ENCODE measurements around the gene OLFM2. TPM values are rescaled to one million over a fixed set of nuclear protein-coding genes. Genes with fewer than 3 reads are reported as not detected.

Gene OLFM2
- total and polyA plus RNA-seq, 9 of the 15 experiments (the other 6 are each of a cell fraction or from before 2014, with no cell fraction given) = 0.10 to 0.33 (median 0.23) TPM; not detected in 4

- no TSS peak for BruUV-seq (replicated peaks)
- TF ChIP-seq KDM1A (IDR thresholded peaks at IDR 0.05) = 0 out of 4 replicates have a peak, but pooled peaks of 1 of the 2 experiments have one; percentile 96
- TF ChIP-seq TSHZ1 (CRISPR knock-in tag; IDR thresholded peaks at IDR 0.05) = no peak
- TF ChIP-seq ZBTB26 (CRISPR knock-in tag; IDR thresholded peaks at IDR 0.05) = 0 out of 2 replicates have a peak, but pooled peaks have one; percentile 15
- no peak for TF ChIP-seq ZNF121 (CRISPR knock-in tag; conservative IDR thresholded peaks at IDR 0.05)
- 0 out of 2 replicates have a peak, but pooled peaks have one; percentile 33 for TF ChIP-seq PML (IDR thresholded peaks at IDR 0.05; ENCODE audit: low read length)
- TF ChIP-seq SREBF2 (CRISPR knock-in tag; IDR thresholded peaks at IDR 0.05) = no peak
- TF ChIP-seq RCOR1 (IDR thresholded peaks at IDR 0.05; ENCODE audit: borderline replicate concordance in 1 of 2, low read depth in 2 of 2, low read length in 2 of 2) = 0 out of 4 replicates have a peak, but pooled peaks of 1 of the 2 experiments have one; percentile 94
- 0 out of 2 replicates have a peak, but pooled peaks have one; percentile 13 for TF ChIP-seq HBP1 (CRISPR knock-in tag; IDR thresholded peaks at IDR 0.05)
- no peak for TF ChIP-seq HOMEZ (CRISPR knock-in tag; IDR thresholded peaks at IDR 0.05)
- in situ Hi-C loops (cut with MboI) (no loop called here), intact Hi-C loops (cut with micrococcal nuclease) (no loop called here)
- no peak for ATAC-seq
- H3K27me3 ChIP-seq (ENCODE audit: control insufficient read depth in 2 of 2, insufficient read depth in 2 of 2, low read length in 2 of 2) = no peaks in the 10 kb centered on the region
- H3K4me2 ChIP-seq (ENCODE audit: insufficient read depth, low read length) = peak overlapping the region; percentile 91; the same call in 1 of the 2 replicates
- peak overlapping the region; percentile 96 for H3K4me3 ChIP-seq
- no peaks in the 10 kb centered on the region for H3K9me1 ChIP-seq (ENCODE audit: control insufficient read depth, insufficient read depth, low read length)
- peak overlapping the region; percentile 95; the same call in 1 of the 2 replicates for H2AFZ ChIP-seq (ENCODE audit: low read depth, low read length)
- no peak for DNase-seq (ENCODE audit: extremely low read depth in 1 of 4, low spot score in 3 of 4)
- ChIA-PET POLR2A (no interaction called here), CTCF (ENCODE audit: low intra/inter-chr PET ratio) (no interaction called here)
- peaks cover 34% of the 10 kb centered on the region; the same call in 2 of the 3 replicates for H3K36me3 ChIP-seq (ENCODE audit: control insufficient read depth, insufficient read depth, low read length)
- H4K20me1 ChIP-seq (replicated peaks; ENCODE audit: control insufficient read depth, insufficient read depth, low read length) = no peaks in the 10 kb centered on the region
- peaks cover 8 to 17% of the 10 kb centered on the region in 2 experiments; a peak in 3 of 5 replicates for H3K4me1 ChIP-seq (replicated peaks in 1 of 2; ENCODE audit: control insufficient read depth in 2 of 2, insufficient read depth in 2 of 2, low read length in 2 of 2)
- no peak for FAIRE-seq
- no peak overlapping the region for H3K9ac ChIP-seq (ENCODE audit: insufficient read depth in 1 of 2, low read depth in 2 of 2, low read length in 2 of 2)
- peaks cover 26% of the 10 kb centered on the region for H3K79me2 ChIP-seq (ENCODE audit: control insufficient read depth, insufficient read depth, low read length)
- 50% methylated on average over 6 of the region's 6 CpGs for WGBS (ENCODE audit: insufficient coverage, low coverage, missing lambda C conversion rate)
- H3K27ac ChIP-seq (ENCODE audit: extremely low read depth, low read depth, low read length) = no peak overlapping the region
- no peaks in the 10 kb centered on the region for H3K9me3 ChIP-seq (replicated peaks; ENCODE audit: control insufficient read depth, insufficient read depth, low read depth, low read length)
These were observed 102.0 kb downstream of the OLFM2 start for GRCh38 chr19:9834307-9834725.
